Panc1 (cell line): ENCODE measurements around the gene DFFA. TPM values are rescaled to one million over a fixed set of nuclear protein-coding genes. Genes with fewer than 3 reads are reported as not detected.

Experiments used
- ATAC-seq: fragments of 200-7000 bp; cut with Tn5 transposase; 2 replicates; pipeline ENCODE4 v1.9.1; 2020; ENCODE audit warnings: mild to moderate bottlenecking, moderate library complexity
- BruUV-seq: library from RNA; stranded (reverse); fragments of 400-500 nt; replicated peaks from 2 replicates; lab custom pipeline; 2021; lab: Mats Ljungman, UMichigan
- CTCF ChIA-PET: fragments of 300-600 bp; sonication (Branson Sonifier 250); formaldehyde crosslinking; loops from one replicate; lab custom pipeline; 2022; ENCODE audit warnings: antibody characterized with exemption; lab: Charles Lee
- POLR2A ChIA-PET: fragments of 300-600 bp; sonication (Branson Sonifier 250); formaldehyde crosslinking; loops from one replicate; lab custom pipeline; 2022; ENCODE audit warnings: antibody characterized with exemption; lab: Charles Lee
- DNase-seq: peaks from one replicate; pipeline ENCODE4 v3.0.0-alpha.2; 2010; ENCODE audit warnings: low read depth, low spot score
- H3K27ac ChIP-seq: 2 replicates; pipeline ENCODE4 v1.5.1; 2011; ENCODE audit warnings: mild to moderate bottlenecking, low read length, inconsistent platforms
- H3K27me3 ChIP-seq: fragments of 200-500 bp; sonication (Bioruptor generic); 2 replicates; pipeline ENCODE4 v1.6.0; 2014; ENCODE audit warnings: low read length, inconsistent platforms; ENCODE audit not compliant: control insufficient read depth, insufficient read depth
- H3K36me3 ChIP-seq: fragments of 200-500 bp; sonication (Bioruptor generic); 2 replicates; pipeline ENCODE4 v1.5.1; 2014; ENCODE audit warnings: inconsistent platforms, mild to moderate bottlenecking, low read length, moderate library complexity; ENCODE audit not compliant: control insufficient read depth, insufficient read depth
- H3K4me1 ChIP-seq: 2 replicates; pipeline ENCODE4 v1.5.1; 2011; ENCODE audit warnings: inconsistent platforms, mild to moderate bottlenecking, low read length, moderate library complexity; ENCODE audit not compliant: control insufficient read depth, insufficient read depth
- H3K4me3 ChIP-seq, 2 experiments: 2 replicates each; pipeline ENCODE4 v1.5.1; 2011 to 2012; ENCODE audit warnings: low read depth in 2 of 2, low read length in 2 of 2, mild to moderate bottlenecking in 2 of 2, inconsistent platforms in 1 of 2, moderate library complexity in 1 of 2
- H3K9me3 ChIP-seq: fragments of 200-500 bp; sonication (Bioruptor generic); 2 replicates; pipeline ENCODE4 v1.5.1; 2014; ENCODE audit warnings: low read depth, mild to moderate bottlenecking, inconsistent platforms, low read length, moderate library complexity; ENCODE audit not compliant: control insufficient read depth, insufficient read depth
- POLR2AphosphoS5 ChIP-seq: IDR thresholded peaks from 2 replicates; pipeline ENCODE4 v1.6.1; 2012; ENCODE audit warnings: mild to moderate bottlenecking, low read depth, low read length, moderate library complexity
- SIN3A ChIP-seq: IDR thresholded peaks from 2 replicates; pipeline ENCODE4 v1.6.1; 2012; ENCODE audit warnings: low read depth, mild to moderate bottlenecking, low read length, moderate library complexity, borderline replicate concordance; ENCODE audit not compliant: insufficient read depth
- TCF7L2 ChIP-seq: IDR thresholded peaks from 2 replicates; pipeline ENCODE4 v1.6.1; 2011; ENCODE audit warnings: mild to moderate bottlenecking, low read depth, low read length, inconsistent platforms
- in situ Hi-C: cut with HindIII; loops from 2 replicates; pipeline ENCODE4 v1.10.0; 2016; ENCODE audit warnings: low sequenced_read_pairs, low pct_unique_long_range_greater_than_20kb
- intact Hi-C: fragments of 100-400 bp; cut with micrococcal nuclease; formaldehyde crosslinking; loops from one replicate; pipeline ENCODE4 v1.10.0; 2022; ENCODE audit not compliant: unreplicated experiment
- total RNA-seq: library from RNA; stranded (reverse); gene quantifications from one replicate; pipeline ENCODE4 v1.2.1, GENCODE V29; 2021; ENCODE audit not compliant: unreplicated experiment
- TF ChIP-seq, protein P1 (sequence below), 2 experiments: IDR thresholded peaks; 2 replicates each; pipeline ENCODE4 v1.6.1; 2011 to 2012; ENCODE audit warnings: low read depth in 2 of 2, control low read depth in 1 of 2, low read length in 1 of 2, mild to moderate bottlenecking in 1 of 2, moderate library complexity in 1 of 2; ENCODE audit not compliant: insufficient read depth in 1 of 2
- TF ChIP-seq, protein P2 (sequence below): fragments of 450-650 bp; IDR thresholded peaks from 2 replicates; pipeline ENCODE4 v1.5.1; 2017; ENCODE audit warnings: mild to moderate bottlenecking

Gene DFFA
- total RNA-seq, 1 experiment from 2014 or later = 68.1 TPM

DNA sequence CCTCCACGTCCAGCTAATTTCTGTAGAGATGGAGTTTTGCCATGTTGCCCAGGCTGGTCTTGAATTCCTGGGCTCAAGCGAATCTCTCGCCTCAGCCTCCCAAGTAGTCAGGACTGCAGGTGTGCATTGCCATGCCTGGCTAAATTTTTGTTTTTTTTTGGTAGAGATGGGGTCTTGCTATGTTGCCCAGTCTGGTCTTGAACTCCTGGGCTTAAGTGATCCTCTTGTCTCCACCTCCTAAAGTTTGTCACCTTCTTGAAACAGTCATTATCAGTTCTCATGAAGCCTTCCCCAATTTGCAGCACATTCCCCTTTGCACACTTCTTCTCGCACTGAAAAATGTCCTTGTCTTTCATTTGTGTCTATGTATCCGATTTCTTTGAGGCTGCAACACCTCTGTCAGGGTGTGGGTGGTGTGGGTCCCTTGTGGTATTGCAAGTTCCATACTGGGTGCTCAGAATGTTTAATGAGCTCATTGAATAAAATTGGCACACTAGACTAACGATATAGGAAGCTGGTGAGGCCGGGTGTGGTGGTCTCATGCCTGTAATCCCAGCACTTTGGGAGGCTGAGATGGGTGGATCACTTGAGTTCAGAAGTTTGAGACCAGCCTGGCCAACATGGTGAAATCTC is 25.4 kb downstream of the DFFA start:
- no peaks in the 10 kb centered on the region for H3K36me3 ChIP-seq
- BruUV-seq = no TSS peak
- H3K9me3 ChIP-seq = no peaks in the 10 kb centered on the region
- intact Hi-C loops (no loop called here), in situ Hi-C loops (no loop called here)
- CTCF ChIA-PET = interaction anchor here (0.5 kb wide), 1 partner anchor 50 kb away, joined by 8 read pairs; no protein-coding TSS in a partner anchor
- no peak overlapping the region for H3K27ac ChIP-seq
- no peak overlapping the region for H3K4me3 ChIP-seq
- TF ChIP-seq, protein P1, sequence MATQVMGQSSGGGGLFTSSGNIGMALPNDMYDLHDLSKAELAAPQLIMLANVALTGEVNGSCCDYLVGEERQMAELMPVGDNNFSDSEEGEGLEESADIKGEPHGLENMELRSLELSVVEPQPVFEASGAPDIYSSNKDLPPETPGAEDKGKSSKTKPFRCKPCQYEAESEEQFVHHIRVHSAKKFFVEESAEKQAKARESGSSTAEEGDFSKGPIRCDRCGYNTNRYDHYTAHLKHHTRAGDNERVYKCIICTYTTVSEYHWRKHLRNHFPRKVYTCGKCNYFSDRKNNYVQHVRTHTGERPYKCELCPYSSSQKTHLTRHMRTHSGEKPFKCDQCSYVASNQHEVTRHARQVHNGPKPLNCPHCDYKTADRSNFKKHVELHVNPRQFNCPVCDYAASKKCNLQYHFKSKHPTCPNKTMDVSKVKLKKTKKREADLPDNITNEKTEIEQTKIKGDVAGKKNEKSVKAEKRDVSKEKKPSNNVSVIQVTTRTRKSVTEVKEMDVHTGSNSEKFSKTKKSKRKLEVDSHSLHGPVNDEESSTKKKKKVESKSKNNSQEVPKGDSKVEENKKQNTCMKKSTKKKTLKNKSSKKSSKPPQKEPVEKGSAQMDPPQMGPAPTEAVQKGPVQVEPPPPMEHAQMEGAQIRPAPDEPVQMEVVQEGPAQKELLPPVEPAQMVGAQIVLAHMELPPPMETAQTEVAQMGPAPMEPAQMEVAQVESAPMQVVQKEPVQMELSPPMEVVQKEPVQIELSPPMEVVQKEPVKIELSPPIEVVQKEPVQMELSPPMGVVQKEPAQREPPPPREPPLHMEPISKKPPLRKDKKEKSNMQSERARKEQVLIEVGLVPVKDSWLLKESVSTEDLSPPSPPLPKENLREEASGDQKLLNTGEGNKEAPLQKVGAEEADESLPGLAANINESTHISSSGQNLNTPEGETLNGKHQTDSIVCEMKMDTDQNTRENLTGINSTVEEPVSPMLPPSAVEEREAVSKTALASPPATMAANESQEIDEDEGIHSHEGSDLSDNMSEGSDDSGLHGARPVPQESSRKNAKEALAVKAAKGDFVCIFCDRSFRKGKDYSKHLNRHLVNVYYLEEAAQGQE (IDR thresholded peaks at IDR 0.05; ENCODE audit: insufficient read depth in 1 of 2, low read depth in 2 of 2, low read length in 1 of 2) = no peak
- TF ChIP-seq, protein P2, sequence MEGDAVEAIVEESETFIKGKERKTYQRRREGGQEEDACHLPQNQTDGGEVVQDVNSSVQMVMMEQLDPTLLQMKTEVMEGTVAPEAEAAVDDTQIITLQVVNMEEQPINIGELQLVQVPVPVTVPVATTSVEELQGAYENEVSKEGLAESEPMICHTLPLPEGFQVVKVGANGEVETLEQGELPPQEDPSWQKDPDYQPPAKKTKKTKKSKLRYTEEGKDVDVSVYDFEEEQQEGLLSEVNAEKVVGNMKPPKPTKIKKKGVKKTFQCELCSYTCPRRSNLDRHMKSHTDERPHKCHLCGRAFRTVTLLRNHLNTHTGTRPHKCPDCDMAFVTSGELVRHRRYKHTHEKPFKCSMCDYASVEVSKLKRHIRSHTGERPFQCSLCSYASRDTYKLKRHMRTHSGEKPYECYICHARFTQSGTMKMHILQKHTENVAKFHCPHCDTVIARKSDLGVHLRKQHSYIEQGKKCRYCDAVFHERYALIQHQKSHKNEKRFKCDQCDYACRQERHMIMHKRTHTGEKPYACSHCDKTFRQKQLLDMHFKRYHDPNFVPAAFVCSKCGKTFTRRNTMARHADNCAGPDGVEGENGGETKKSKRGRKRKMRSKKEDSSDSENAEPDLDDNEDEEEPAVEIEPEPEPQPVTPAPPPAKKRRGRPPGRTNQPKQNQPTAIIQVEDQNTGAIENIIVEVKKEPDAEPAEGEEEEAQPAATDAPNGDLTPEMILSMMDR = no peak
- TF ChIP-seq SIN3A (no peak), POLR2AphosphoS5 (no peak), TCF7L2 (no peak)
- H3K27me3 ChIP-seq = no peaks in the 10 kb centered on the region
- DNase-seq (no peak), ATAC-seq (no peak)
- H3K4me1 ChIP-seq = no peaks in the 10 kb centered on the region
- POLR2A ChIA-PET = no interaction called here

DNA sequence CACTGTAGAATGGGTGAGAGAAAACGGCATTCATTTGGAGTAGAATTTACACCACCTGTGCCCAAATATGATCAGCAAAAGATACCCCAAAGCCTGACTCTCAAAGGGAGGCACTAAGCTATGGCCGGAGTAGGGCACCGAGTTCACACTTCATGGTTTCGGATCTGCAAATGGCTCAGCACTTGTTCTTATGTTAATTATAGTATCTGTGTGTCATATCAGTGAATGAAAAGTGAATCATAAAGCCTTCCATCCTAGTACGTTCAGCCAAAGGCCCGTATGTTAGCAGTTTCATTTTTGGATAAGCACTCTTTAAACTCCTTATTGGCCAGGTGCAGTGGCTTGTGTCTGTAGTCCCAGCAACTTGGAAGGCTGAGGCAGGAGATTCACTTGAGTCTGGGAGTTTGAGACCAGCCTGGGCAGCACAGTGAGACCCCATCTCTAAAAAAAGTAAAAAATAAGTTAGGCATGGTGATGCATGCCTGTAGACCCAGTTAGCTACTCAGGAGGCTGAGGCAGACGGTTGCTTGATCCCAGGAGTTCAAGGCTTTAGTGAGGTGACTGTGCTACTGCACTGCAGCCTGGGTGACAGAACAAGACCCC is 27.4 kb downstream of the DFFA start:
- TF ChIP-seq POLR2AphosphoS5 = no peak
- TF ChIP-seq, protein P2 = no peak
- intact Hi-C loops (no loop called here), in situ Hi-C loops (no loop called here)
- Histone ChIP-seq H3K27ac (no peak overlapping the region), H3K4me3 (no peak overlapping the region), H3K27me3 (no peaks in the 10 kb centered on the region), H3K9me3 (no peaks in the 10 kb centered on the region), H3K36me3 (no peaks in the 10 kb centered on the region), H3K4me1 (no peaks in the 10 kb centered on the region)
- POLR2A ChIA-PET = no interaction called here
- ATAC-seq (no peak), DNase-seq (no peak)
- CTCF ChIA-PET = no interaction called here
- BruUV-seq = no TSS peak
